Measurements from ENCODE around the gene CST11.
A peak's percentile ranks its signal among the peaks of the same experiment; 100 is the strongest.

Gene CST11

DNA sequence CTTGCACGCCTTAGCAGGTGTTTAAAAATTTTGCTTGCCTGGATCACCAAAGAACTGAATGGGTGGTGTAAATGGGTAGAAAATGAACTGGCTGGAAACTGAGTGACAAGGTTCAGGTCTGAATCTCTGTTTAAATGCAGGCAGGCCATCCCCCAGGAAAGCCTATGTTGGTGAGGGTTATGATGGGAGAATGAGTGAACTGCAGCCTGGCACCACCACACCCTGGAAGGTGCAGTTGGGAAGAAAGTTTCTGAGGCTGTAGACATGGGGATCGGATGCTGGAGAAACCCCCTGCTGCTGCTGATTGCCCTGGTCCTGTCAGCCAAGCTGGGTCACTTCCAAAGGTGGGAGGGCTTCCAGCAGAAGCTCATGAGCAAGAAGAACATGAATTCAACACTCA, 12.7 kb downstream of the CST11 start:
- no peak overlapping the region for H2AFZ ChIP-seq (ENCODE audit: low read depth, low read length)
- no peak overlapping the region for H3K9ac ChIP-seq (ENCODE audit: low read length)

DNA sequence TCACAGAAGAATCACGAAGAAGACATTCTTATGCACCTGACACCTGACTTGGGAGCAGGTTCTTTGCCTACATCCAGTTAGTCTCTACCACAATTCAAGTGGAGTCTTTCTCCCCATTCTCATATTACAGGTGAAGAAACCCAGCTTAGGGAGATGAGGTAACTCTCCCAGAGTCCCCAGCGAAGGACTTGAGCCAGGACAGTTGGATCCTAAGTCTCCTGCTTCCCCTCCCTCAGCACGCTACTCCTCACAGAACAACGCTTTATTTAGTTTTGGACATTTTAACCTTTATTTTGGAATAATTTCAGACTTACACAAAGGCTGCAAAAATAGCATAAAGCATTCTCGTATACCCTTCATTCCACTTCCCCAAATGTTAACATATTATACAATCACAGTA, 14.0 kb downstream of the CST11 start:
- Histone ChIP-seq H3K4me3 (ENCODE audit: low read length) (no peak overlapping the region), H4K20me1 (ENCODE audit: insufficient read depth, low read length) (no peaks in the 10 kb centered on the region), H2AFZ (ENCODE audit: low read depth, low read length) (no peak overlapping the region), H3K4me2 (ENCODE audit: low read length) (no peak overlapping the region), H3K27me3 (ENCODE audit: low read depth, low read length) (peaks cover 13% of the 10 kb centered on the region), H3K27ac (ENCODE audit: low read length) (no peak overlapping the region), H3K9ac (ENCODE audit: low read length) (no peak overlapping the region), H3K4me1 (ENCODE audit: low read length) (no peaks in the 10 kb centered on the region; the same call in 1 of the 2 replicates), H3K9me3 (ENCODE audit: insufficient read depth, low read length) (no peaks in the 10 kb centered on the region), H3K36me3 (replicated peaks; ENCODE audit: low read depth, low read length) (no peaks in the 10 kb centered on the region), H3K79me2 (ENCODE audit: low read length) (no peaks in the 10 kb centered on the region)
- no peak for TF ChIP-seq EZH2phosphoT487 (IDR thresholded peaks at IDR 0.05; ENCODE audit: low read depth)
- TF ChIP-seq, protein P1, sequence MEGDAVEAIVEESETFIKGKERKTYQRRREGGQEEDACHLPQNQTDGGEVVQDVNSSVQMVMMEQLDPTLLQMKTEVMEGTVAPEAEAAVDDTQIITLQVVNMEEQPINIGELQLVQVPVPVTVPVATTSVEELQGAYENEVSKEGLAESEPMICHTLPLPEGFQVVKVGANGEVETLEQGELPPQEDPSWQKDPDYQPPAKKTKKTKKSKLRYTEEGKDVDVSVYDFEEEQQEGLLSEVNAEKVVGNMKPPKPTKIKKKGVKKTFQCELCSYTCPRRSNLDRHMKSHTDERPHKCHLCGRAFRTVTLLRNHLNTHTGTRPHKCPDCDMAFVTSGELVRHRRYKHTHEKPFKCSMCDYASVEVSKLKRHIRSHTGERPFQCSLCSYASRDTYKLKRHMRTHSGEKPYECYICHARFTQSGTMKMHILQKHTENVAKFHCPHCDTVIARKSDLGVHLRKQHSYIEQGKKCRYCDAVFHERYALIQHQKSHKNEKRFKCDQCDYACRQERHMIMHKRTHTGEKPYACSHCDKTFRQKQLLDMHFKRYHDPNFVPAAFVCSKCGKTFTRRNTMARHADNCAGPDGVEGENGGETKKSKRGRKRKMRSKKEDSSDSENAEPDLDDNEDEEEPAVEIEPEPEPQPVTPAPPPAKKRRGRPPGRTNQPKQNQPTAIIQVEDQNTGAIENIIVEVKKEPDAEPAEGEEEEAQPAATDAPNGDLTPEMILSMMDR (IDR thresholded peaks at IDR 0.05; ENCODE audit: low read depth, low read length): no peak

More for the DNA sequence above, 12.7 kb downstream of the CST11 start:
- peaks cover 13% of the 10 kb centered on the region for H3K27me3 ChIP-seq (ENCODE audit: low read depth, low read length)
- no peaks in the 10 kb centered on the region; the same call in 1 of the 2 replicates for H3K4me1 ChIP-seq (ENCODE audit: low read length)
- TF ChIP-seq EZH2phosphoT487 (IDR thresholded peaks at IDR 0.05; ENCODE audit: low read depth): no peak
- TF ChIP-seq, protein P1 (IDR thresholded peaks at IDR 0.05; ENCODE audit: low read depth, low read length): no peak
- no peak overlapping the region for H3K4me3 ChIP-seq (ENCODE audit: low read length)
- no peaks in the 10 kb centered on the region for H3K36me3 ChIP-seq (replicated peaks; ENCODE audit: low read depth, low read length)
- H4K20me1 ChIP-seq (ENCODE audit: insufficient read depth, low read length): no peaks in the 10 kb centered on the region
- no peaks in the 10 kb centered on the region for H3K9me3 ChIP-seq (ENCODE audit: insufficient read depth, low read length)
- H3K79me2 ChIP-seq (ENCODE audit: low read length): no peaks in the 10 kb centered on the region
- no peak overlapping the region for H3K4me2 ChIP-seq (ENCODE audit: low read length)
- H3K27ac ChIP-seq (ENCODE audit: low read length): no peak overlapping the region

DNA sequence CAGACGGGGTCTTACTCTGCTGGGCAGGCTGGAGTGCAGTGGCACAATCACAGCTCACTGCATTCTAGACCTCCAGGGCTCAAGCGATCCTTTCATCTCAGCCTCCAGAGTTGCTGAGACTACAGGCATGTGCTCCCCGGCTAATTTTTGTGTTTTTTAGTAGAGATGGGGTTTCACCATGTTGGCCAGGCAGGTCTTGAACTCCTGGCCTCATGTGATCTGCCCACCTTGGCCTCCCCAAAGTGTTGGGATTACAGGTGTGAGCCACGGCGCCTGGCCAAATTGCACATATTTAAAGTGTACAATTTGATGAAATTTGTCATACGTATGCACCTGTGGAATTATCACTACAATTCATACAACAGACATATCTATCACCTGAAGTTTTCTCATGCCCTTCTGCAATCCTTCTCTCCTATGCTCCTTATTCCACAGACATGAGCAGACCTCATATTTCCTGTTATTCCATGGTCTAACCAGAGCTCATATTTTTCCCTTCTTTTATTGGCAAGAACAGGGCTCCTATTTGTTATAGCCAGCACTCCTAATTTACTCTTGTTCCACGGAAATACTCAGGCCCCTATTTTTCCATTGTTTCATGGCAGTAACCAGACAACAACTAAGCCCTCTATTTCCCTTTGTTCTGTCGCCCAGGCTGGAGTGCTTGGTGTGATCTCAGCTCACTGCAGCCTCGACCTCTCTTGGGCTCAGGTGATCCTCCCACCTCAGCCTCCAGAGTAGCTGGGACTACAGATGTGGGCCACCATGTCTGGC, 15.4 kb downstream of the CST11 start:
- no peaks in the 10 kb centered on the region for H3K36me3 ChIP-seq (replicated peaks; ENCODE audit: low read depth, low read length)
- H3K9me3 ChIP-seq (ENCODE audit: insufficient read depth, low read length): no peaks in the 10 kb centered on the region
- H3K9ac ChIP-seq (ENCODE audit: low read length): no peak overlapping the region
- no peaks in the 10 kb centered on the region; the same call in 1 of the 2 replicates for H3K4me1 ChIP-seq (ENCODE audit: low read length)
- no peak overlapping the region for H3K4me2 ChIP-seq (ENCODE audit: low read length)
- H3K4me3 ChIP-seq (ENCODE audit: low read length): no peak overlapping the region
- H4K20me1 ChIP-seq (ENCODE audit: insufficient read depth, low read length): no peaks in the 10 kb centered on the region
- TF ChIP-seq, protein P1 (IDR thresholded peaks at IDR 0.05; ENCODE audit: low read depth, low read length): no peak
- TF ChIP-seq EZH2phosphoT487 (IDR thresholded peaks at IDR 0.05; ENCODE audit: low read depth): no peak
- peaks cover 11% of the 10 kb centered on the region for H3K27me3 ChIP-seq (ENCODE audit: low read depth, low read length)
- H2AFZ ChIP-seq (ENCODE audit: low read depth, low read length): no peak overlapping the region
- H3K79me2 ChIP-seq (ENCODE audit: low read length): no peaks in the 10 kb centered on the region
- H3K27ac ChIP-seq (ENCODE audit: low read length): no peak overlapping the region

DNA sequence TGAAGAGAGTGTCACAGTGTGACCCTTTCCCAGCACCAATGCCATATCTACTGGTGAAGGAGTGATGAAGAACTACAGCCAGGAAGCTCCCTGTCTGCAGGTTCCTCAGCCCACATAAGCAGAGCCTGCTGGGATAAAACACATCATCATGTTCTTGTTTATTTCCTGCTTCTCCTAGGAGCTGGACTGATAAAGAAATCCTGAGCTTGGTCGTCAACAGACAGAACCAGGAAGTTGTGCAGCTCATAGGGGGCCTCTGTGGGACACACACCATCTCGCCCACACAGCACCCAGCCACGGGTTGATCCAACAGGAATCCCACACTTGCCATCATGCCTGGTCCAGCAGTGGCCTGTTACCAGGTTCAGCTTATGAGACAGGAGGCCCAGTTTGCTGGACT, 16.0 kb downstream of the CST11 start:
- H3K36me3 ChIP-seq (replicated peaks; ENCODE audit: low read depth, low read length): no peaks in the 10 kb centered on the region
- H3K4me3 ChIP-seq (ENCODE audit: low read length): no peak overlapping the region
- no peaks in the 10 kb centered on the region; the same call in 1 of the 2 replicates for H3K4me1 ChIP-seq (ENCODE audit: low read length)
- H4K20me1 ChIP-seq (ENCODE audit: insufficient read depth, low read length): no peaks in the 10 kb centered on the region
- H3K9me3 ChIP-seq (ENCODE audit: insufficient read depth, low read length): no peaks in the 10 kb centered on the region
- no peak overlapping the region for H3K9ac ChIP-seq (ENCODE audit: low read length)
- TF ChIP-seq EZH2phosphoT487 (IDR thresholded peaks at IDR 0.05; ENCODE audit: low read depth): no peak
- TF ChIP-seq, protein P1 (IDR thresholded peaks at IDR 0.05; ENCODE audit: low read depth, low read length): no peak
- no peaks in the 10 kb centered on the region for H3K79me2 ChIP-seq (ENCODE audit: low read length)
- H2AFZ ChIP-seq (ENCODE audit: low read depth, low read length): peak overlapping the region; percentile 56; the same call in 1 of the 2 replicates
- H3K27me3 ChIP-seq (ENCODE audit: low read depth, low read length): peaks cover 11% of the 10 kb centered on the region
- H3K27ac ChIP-seq (ENCODE audit: low read length): no peak overlapping the region
- H3K4me2 ChIP-seq (ENCODE audit: low read length): no peak overlapping the region
